Esophagus muscularis mucosa (tissue), 4 donors: ENCODE measurements around the gene IL18BP.

Experiments
- CTCF ChIP-seq, 3 experiments: fragments of 200-600 bp in 2 of 3; fragments of 450-650 bp in 1 of 3; sonication (generic) in 2 of 3; IDR thresholded peaks; one replicate each; pipeline ENCODE4 v1.5.1; 2017 to 2019; ENCODE audit warnings: antibody characterized with exemption in 3 of 3, mild to moderate bottlenecking in 2 of 3, moderate library complexity in 1 of 3
- EP300 ChIP-seq: sonication (generic); formaldehyde crosslinking; IDR thresholded peaks from one replicate; pipeline ENCODE4 v1.6.1; 2017; ENCODE audit warnings: antibody characterized with exemption
- POLR2A ChIP-seq: fragments of 450-650 bp; IDR thresholded peaks from one replicate; pipeline ENCODE4 v1.6.1; 2017; ENCODE audit warnings: antibody characterized with exemption, moderate library complexity, mild to moderate bottlenecking, low read depth

GRCh38 chr11:71998649-71999310 lies at the start of gene IL18BP:
- no peak for TF ChIP-seq POLR2A
- TF ChIP-seq EP300 = no peak
- TF ChIP-seq CTCF (IDR thresholded peaks at IDR 0.05) = no peak
